Breast epithelium (tissue), 3 donors: ENCODE measurements around the gene SLC25A10.

Experiments
- POLR2A ChIP-seq: fragments of 450-650 bp; IDR thresholded peaks from one replicate; pipeline ENCODE4 v1.6.1; 2016; ENCODE audit warnings: antibody characterized with exemption, mild to moderate bottlenecking, moderate library complexity
- POLR2AphosphoS5 ChIP-seq, 3 donors: sonication (generic); formaldehyde crosslinking; IDR thresholded peaks; one replicate each; pipeline ENCODE4 v1.6.1; 2017; ENCODE audit warnings: antibody characterized with exemption in 3 of 3
- TF ChIP-seq, protein P1 (sequence below), 3 donors: fragments of 450-650 bp; IDR thresholded peaks; one replicate each; pipeline ENCODE4 v1.5.1; 2016 to 2017; ENCODE audit warnings: antibody characterized with exemption in 3 of 3, mild to moderate bottlenecking in 3 of 3, moderate library complexity in 3 of 3

DNA sequence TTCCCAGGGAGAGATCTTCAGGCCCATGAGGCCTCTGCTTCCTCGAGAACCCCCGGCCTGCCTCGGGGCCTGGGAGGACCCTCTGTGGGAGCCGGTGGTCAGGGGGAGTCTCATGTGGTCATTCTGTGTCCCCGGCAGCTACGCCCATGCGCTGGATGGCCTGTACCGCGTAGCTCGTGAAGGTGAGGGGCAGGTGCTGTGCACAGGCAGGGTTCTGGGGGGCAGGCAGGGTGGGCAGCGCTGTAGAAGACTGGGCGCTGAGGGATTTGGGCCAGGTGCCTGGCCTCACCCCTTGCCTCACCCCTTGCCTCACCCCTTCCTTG lies 4.6 kb downstream of the SLC25A10 start:
- TF ChIP-seq, protein P1, sequence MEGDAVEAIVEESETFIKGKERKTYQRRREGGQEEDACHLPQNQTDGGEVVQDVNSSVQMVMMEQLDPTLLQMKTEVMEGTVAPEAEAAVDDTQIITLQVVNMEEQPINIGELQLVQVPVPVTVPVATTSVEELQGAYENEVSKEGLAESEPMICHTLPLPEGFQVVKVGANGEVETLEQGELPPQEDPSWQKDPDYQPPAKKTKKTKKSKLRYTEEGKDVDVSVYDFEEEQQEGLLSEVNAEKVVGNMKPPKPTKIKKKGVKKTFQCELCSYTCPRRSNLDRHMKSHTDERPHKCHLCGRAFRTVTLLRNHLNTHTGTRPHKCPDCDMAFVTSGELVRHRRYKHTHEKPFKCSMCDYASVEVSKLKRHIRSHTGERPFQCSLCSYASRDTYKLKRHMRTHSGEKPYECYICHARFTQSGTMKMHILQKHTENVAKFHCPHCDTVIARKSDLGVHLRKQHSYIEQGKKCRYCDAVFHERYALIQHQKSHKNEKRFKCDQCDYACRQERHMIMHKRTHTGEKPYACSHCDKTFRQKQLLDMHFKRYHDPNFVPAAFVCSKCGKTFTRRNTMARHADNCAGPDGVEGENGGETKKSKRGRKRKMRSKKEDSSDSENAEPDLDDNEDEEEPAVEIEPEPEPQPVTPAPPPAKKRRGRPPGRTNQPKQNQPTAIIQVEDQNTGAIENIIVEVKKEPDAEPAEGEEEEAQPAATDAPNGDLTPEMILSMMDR (IDR thresholded peaks at IDR 0.05): no peak
- no peak for TF ChIP-seq POLR2A
- no peak for TF ChIP-seq POLR2AphosphoS5 (IDR thresholded peaks at IDR 0.05)
